GM21423 (cell line): ENCODE data around the gene ERBB4.

ENCODE experiments used
- ATAC-seq: cut with Tn5 transposase; IDR thresholded peaks from one replicate; pipeline ENCODE4 v1.9.1; 2021; ENCODE audit warnings: mild to moderate bottlenecking, moderate library complexity; ENCODE audit not compliant: unreplicated experiment

The ERBB4 gene

GRCh38 chr2:211328126-211328525 lies 1210.5 kb downstream of the ERBB4 start:
- no peak for ATAC-seq
